ENCODE measurements around the gene SUFU. TPM values are rescaled to one million over a fixed set of nuclear protein-coding genes. Genes with fewer than 3 reads are reported as not detected.

Gene SUFU
- total RNA-seq, 1 donor from 2014 or later, result 0.79 TPM

GRCh38 chr10:102626026-102626685 is 122.4 kb downstream of the SUFU start:
- Histone ChIP-seq H3K36me3 (ENCODE audit: control insufficient read depth, insufficient read depth, low read length) (peaks cover 2% of the 10 kb centered on the region), H3K4me3 (ENCODE audit: low read depth, low read length) (no peak overlapping the region), H3K27me3 (ENCODE audit: control insufficient read depth, insufficient read depth, low read length) (no peaks in the 10 kb centered on the region)
- DNase-seq (ENCODE audit: low read depth) (no peak), FAIRE-seq (no peak)
- TF ChIP-seq CTCF (IDR thresholded peaks at IDR 0.05; ENCODE audit: insufficient read depth, low read length, severe bottlenecking), result no peak

- FAIRE-seq (no peak), DNase-seq (ENCODE audit: low read depth) (peak; percentile 39)
- peaks cover 2% of the 10 kb centered on the region for H3K36me3 ChIP-seq (ENCODE audit: control insufficient read depth, insufficient read depth, low read length)
- no peak overlapping the region for H3K4me3 ChIP-seq (ENCODE audit: low read depth, low read length)
- no peak for TF ChIP-seq CTCF (IDR thresholded peaks at IDR 0.05; ENCODE audit: insufficient read depth, low read length, severe bottlenecking)
- H3K27me3 ChIP-seq (ENCODE audit: control insufficient read depth, insufficient read depth, low read length), result no peaks in the 10 kb centered on the region
These were observed 123.5 kb downstream of the SUFU start for GRCh38 chr10:102627291-102627735.

GRCh38 chr10:102627736-102628293 is 124.0 kb downstream of the SUFU start:
- peak; percentile 59 for DNase-seq (ENCODE audit: low read depth)
- peaks cover 2% of the 10 kb centered on the region for H3K36me3 ChIP-seq (ENCODE audit: control insufficient read depth, insufficient read depth, low read length)
- TF ChIP-seq CTCF (IDR thresholded peaks at IDR 0.05; ENCODE audit: insufficient read depth, low read length, severe bottlenecking), result no peak
- no peaks in the 10 kb centered on the region for H3K27me3 ChIP-seq (ENCODE audit: control insufficient read depth, insufficient read depth, low read length)
- no peak for FAIRE-seq
- no peak overlapping the region for H3K4me3 ChIP-seq (ENCODE audit: low read depth, low read length)

GRCh38 chr10:102628451-102628911 is 124.7 kb downstream of the SUFU start:
- no peaks in the 10 kb centered on the region for H3K27me3 ChIP-seq (ENCODE audit: control insufficient read depth, insufficient read depth, low read length)
- no peak overlapping the region for H3K4me3 ChIP-seq (ENCODE audit: low read depth, low read length)
- no peak for FAIRE-seq
- H3K36me3 ChIP-seq (ENCODE audit: control insufficient read depth, insufficient read depth, low read length), result peaks cover 2% of the 10 kb centered on the region
- no peak for DNase-seq (ENCODE audit: low read depth)
- TF ChIP-seq CTCF (IDR thresholded peaks at IDR 0.05; ENCODE audit: insufficient read depth, low read length, severe bottlenecking), result no peak

- Histone ChIP-seq H3K27me3 (ENCODE audit: control insufficient read depth, insufficient read depth, low read length) (no peaks in the 10 kb centered on the region), H3K4me3 (ENCODE audit: low read depth, low read length) (no peak overlapping the region), H3K36me3 (ENCODE audit: control insufficient read depth, insufficient read depth, low read length) (peaks cover 2% of the 10 kb centered on the region)
- DNase-seq (ENCODE audit: low read depth) (peak; percentile 72), FAIRE-seq (peak; percentile 13)
- no peak for TF ChIP-seq CTCF (IDR thresholded peaks at IDR 0.05; ENCODE audit: insufficient read depth, low read length, severe bottlenecking)
These were observed 126.2 kb downstream of the SUFU start for GRCh38 chr10:102629661-102630614.

All from bronchial epithelial cell (primary cell).